Stimulated activated CD8-positive, alpha-beta memory T cell treated with anti-CD3 and anti-CD28 coated beads, Interleukin-7, amount 100 ng/mL, for 48 hours (primary cell): Measurements from ENCODE around the gene KLRC3.
"Not testable (repeated sequence)": the region's sequence is repeated elsewhere in the genome, so short reads cannot be mapped to it uniquely, and the experiment has no call there.

Experiments used
- DNase-seq, 2 donors: peaks; one replicate each; pipeline ENCODE4 v3.0.0-alpha.2; 2020; ENCODE audit warnings: low read depth in 1 of 2; ENCODE audit errors: extremely low read depth in 1 of 2

Gene KLRC3

GRCh38 chr12:10420334-10420733, at the start of gene KLRC3:
Gene KLRC3 (minus strand): TSS chr12:10420595. CDS start chr12:10420550, 45 bp downstream.
- DNase-seq: not testable (repeated sequence)

- DNase-seq: no peak
Measured at GRCh38 chr12:10469701-10470100, 49.3 kb upstream of the KLRC3 start.

GRCh38 chr12:10466311-10466710, 45.9 kb upstream of the KLRC3 start:
- no peak for DNase-seq

GRCh38 chr12:10457760-10458159, 37.4 kb upstream of the KLRC3 start:
- no peak for DNase-seq

GRCh38 chr12:10456856-10457255, 36.5 kb upstream of the KLRC3 start:
- DNase-seq: no peak

- DNase-seq: no peak
Measured at GRCh38 chr12:10455766-10456165, 35.4 kb upstream of the KLRC3 start.

- DNase-seq: no peak
Measured at GRCh38 chr12:10454531-10454930, 34.1 kb upstream of the KLRC3 start.

GRCh38 chr12:10453156-10453555, 32.8 kb upstream of the KLRC3 start, which contains the start of gene KLRC1:
Gene KLRC1 (minus strand): TSS chr12:10453377. CDS start chr12:10451156, 2,221 bp downstream.
- no peak for DNase-seq

- DNase-seq: no peak
Measured at GRCh38 chr12:10448236-10448635, 27.8 kb upstream of the KLRC3 start.

GRCh38 chr12:10446052-10446451, 25.7 kb upstream of the KLRC3 start:
- DNase-seq: not testable (repeated sequence)

GRCh38 chr12:10441144-10441543, 20.7 kb upstream of the KLRC3 start:
- not testable (repeated sequence) for DNase-seq

GRCh38 chr12:10439608-10440274, 19.3 kb upstream of the KLRC3 start:
- not testable (repeated sequence) for DNase-seq

GRCh38 chr12:10437601-10438000, 17.2 kb upstream of the KLRC3 start:
- DNase-seq: not testable (repeated sequence)

GRCh38 chr12:10435816-10436215, 15.4 kb upstream of the KLRC3 start, which contains the start of gene KLRC2:
Gene KLRC2 (minus strand): TSS chr12:10436010. CDS start chr12:10435986, 24 bp downstream.
- not testable (repeated sequence) for DNase-seq

- not testable (repeated sequence) for DNase-seq
Measured at GRCh38 chr12:10430623-10431022, 10.2 kb upstream of the KLRC3 start.

GRCh38 chr12:10425938-10426337, 5.5 kb upstream of the KLRC3 start:
- not testable (repeated sequence) for DNase-seq

- not testable (repeated sequence) for DNase-seq
Measured at GRCh38 chr12:10424260-10424899, 4.0 kb upstream of the KLRC3 start.

GRCh38 chr12:10422159-10422558, 1.8 kb upstream of the KLRC3 start:
- not testable (repeated sequence) for DNase-seq

- DNase-seq: no peak
Measured at GRCh38 chr12:10409392-10409791, 11.0 kb downstream of the KLRC3 start, which contains the start of gene KLRC4. Gene KLRC4 (minus strand): TSS chr12:10409757. CDS start chr12:10409575, 182 bp downstream.

- DNase-seq: no peak
Measured at GRCh38 chr12:10408842-10409241, 11.6 kb downstream of the KLRC3 start.

GRCh38 chr12:10406725-10407124, 13.7 kb downstream of the KLRC3 start:
- no peak for DNase-seq

- DNase-seq: no peak
Measured at GRCh38 chr12:10405294-10405693, 15.1 kb downstream of the KLRC3 start.
